ENCODE data around the gene RERE.

The RERE gene

DNA sequence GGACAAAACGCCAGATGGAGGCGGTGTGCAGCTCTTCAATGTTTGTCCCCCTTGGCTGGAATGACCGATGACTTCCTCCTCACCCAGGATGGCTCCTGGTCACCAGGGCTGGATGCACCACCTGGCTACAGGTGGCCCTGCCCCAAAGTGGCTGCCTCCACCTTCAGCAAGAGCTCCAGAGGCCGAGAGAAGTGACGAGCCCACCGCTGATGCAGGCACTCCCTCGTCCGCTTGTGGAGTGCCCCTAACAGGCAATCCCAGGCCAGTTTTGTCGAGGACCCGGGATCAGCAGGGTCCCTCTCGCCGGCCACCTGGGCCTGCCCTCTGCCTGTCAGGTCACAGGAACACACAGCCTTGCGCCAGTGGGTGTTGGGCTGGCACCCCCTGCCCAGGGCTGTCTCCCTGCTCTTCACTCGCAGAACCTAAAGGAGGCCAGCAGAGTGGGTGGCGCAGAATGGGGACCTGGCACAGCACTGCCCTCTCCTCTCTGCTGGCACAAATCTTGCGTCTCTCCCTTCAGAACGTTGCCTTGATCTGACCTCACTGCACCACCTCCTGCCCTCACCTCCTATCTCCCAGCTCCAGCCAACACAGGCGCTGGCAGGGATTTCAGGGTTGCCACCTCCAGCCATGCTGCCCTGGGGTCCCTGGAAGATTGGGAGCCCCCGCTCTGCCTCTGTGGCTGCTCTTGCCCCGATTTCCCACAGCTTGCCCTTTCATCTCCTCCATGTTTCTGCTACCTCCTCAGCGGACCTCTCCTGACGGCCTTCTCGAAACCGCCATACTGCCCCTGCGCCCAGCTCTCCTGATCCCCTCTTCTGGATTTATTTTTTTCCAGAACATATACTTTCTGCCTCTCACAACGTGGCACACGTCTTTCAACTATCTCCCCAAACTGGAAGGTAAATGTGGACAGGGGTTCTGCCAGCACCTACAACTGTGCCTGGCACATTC is 460.9 kb downstream of the RERE start:
- no peak overlapping the region for H3K18ac ChIP-seq (ENCODE audit: low read length)
- H3K14ac ChIP-seq (ENCODE audit: low read length) = no peak overlapping the region
- no peak overlapping the region for H2BK120ac ChIP-seq (ENCODE audit: low read depth, low read length)
- H2AK5ac ChIP-seq (ENCODE audit: low read depth, low read length) = no peak overlapping the region
- peaks cover 0 to 3% of the 10 kb centered on the region in 2 donors for H3K9me3 ChIP-seq (replicated peaks in 1 of 2; ENCODE audit: control insufficient read depth in 2 of 2, insufficient read depth in 1 of 2, low read depth in 1 of 2, low read length in 2 of 2)
- WGBS, 2 donors (ENCODE audit: extremely low coverage in 2 of 2, insufficient read length in 2 of 2, insufficient replicate concordance in 1 of 2) = no CpG with 5 or more reads among the region's 27 CpGs
- H3K9ac ChIP-seq (ENCODE audit: low read depth, low read length, poor library complexity) = no peak overlapping the region
- peaks cover 62 to 89% of the 10 kb centered on the region in 2 donors for H3K36me3 ChIP-seq (replicated peaks in 1 of 2; ENCODE audit: control insufficient read depth in 2 of 2, insufficient read depth in 2 of 2, low read length in 2 of 2)
- H2BK5ac ChIP-seq (ENCODE audit: low read length) = peak overlapping the region; percentile 10
- H2BK15ac ChIP-seq (ENCODE audit: low read length) = no peak overlapping the region
- no peak overlapping the region for H4K8ac ChIP-seq (ENCODE audit: low read depth, low read length)
- peak overlapping the region; percentile 41 for H2BK12ac ChIP-seq (ENCODE audit: low read length)
- H3K23ac ChIP-seq (ENCODE audit: low read depth, low read length, poor library complexity) = peak overlapping the region; percentile 31
- H3K79me1 ChIP-seq (ENCODE audit: low read depth, low read length) = peaks cover 35% of the 10 kb centered on the region
- no peak for DNase-seq (ENCODE audit: low spot score)
- H3K27ac ChIP-seq (replicated peaks; ENCODE audit: low read length) = no peak overlapping the region
- no peak overlapping the region for H3K4me3 ChIP-seq (ENCODE audit: low read length in 2 of 2)
- H3K27me3 ChIP-seq (ENCODE audit: control insufficient read depth in 3 of 3, insufficient read depth in 3 of 3, low read depth in 1 of 3, low read length in 3 of 3) = no peaks in the 10 kb centered on the region
- H3K4me1 ChIP-seq (ENCODE audit: control insufficient read depth in 2 of 2, insufficient read depth in 1 of 2, low read depth in 1 of 2, low read length in 2 of 2) = peaks cover 0 to under 1% of the 10 kb centered on the region in 2 donors
- H3K4me2 ChIP-seq (ENCODE audit: insufficient read depth, low read length, poor library complexity, severe bottlenecking) = no peak overlapping the region
- no peak overlapping the region for H3K4ac ChIP-seq (ENCODE audit: low read length)
- no peak overlapping the region for H2AFZ ChIP-seq (ENCODE audit: low read length)
- H4K91ac ChIP-seq (ENCODE audit: low read depth, low read length, poor library complexity) = no peak overlapping the region

DNA sequence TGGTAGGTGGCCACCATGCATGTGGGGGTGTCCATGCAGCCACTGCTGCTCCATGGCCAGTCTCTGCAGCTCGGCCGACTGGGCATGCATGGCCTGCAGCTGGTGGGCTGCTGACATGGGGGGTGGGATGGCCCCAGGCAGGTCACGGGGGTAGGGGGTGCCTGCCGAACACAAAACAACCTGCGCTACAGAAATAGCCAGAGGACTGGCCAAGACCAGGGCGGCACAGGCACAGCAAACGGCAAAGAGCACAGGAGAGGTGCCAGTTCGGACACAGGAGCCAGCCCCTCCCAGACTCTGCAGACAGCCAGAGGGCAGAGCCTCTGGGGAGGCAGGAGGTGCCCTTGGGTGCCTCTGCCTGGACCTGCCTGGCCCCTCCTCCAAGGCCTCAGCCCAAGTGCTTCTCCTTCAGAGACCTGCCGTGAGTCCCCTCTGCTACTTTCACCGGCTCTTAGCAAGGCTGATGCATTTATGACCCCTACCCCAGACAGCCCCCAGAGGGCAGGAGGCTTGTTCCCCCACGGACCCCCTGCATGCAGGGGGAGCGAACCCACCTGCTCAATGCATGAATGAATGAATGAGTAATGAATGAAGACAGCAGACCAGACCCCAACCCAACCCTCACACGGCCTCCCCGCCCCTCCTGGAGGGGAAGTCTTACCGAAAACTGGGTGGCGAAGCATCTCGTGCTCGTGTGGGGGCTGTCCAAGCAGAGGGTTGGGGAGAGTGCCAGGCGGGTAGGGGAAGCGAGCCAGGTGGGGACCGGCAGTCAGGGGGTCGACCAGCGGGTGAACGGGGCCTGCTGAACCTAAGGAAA is 461.8 kb downstream of the RERE start:
- Histone ChIP-seq H3K9me3 (replicated peaks in 1 of 2; ENCODE audit: control insufficient read depth in 2 of 2, insufficient read depth in 1 of 2, low read depth in 1 of 2, low read length in 2 of 2) (peaks cover 0 to 3% of the 10 kb centered on the region in 2 donors), H3K27me3 (ENCODE audit: control insufficient read depth in 3 of 3, insufficient read depth in 3 of 3, low read depth in 1 of 3, low read length in 3 of 3) (no peaks in the 10 kb centered on the region), H4K8ac (ENCODE audit: low read depth, low read length) (peak overlapping the region; percentile 17), H3K79me1 (ENCODE audit: low read depth, low read length) (peaks cover 28% of the 10 kb centered on the region), H2BK120ac (ENCODE audit: low read depth, low read length) (no peak overlapping the region), H2BK5ac (ENCODE audit: low read length) (peak overlapping the region; percentile 39), H3K4me1 (ENCODE audit: control insufficient read depth in 2 of 2, insufficient read depth in 1 of 2, low read depth in 1 of 2, low read length in 2 of 2) (peaks cover 0 to 2% of the 10 kb centered on the region in 2 donors), H3K4me3 (ENCODE audit: low read length in 2 of 2) (no peak overlapping the region), H2BK12ac (ENCODE audit: low read length) (peak overlapping the region; percentile 41), H3K23ac (ENCODE audit: low read depth, low read length, poor library complexity) (peak overlapping the region; percentile 31), H3K4ac (ENCODE audit: low read length) (no peak overlapping the region), H3K9ac (ENCODE audit: low read depth, low read length, poor library complexity) (no peak overlapping the region), H4K91ac (ENCODE audit: low read depth, low read length, poor library complexity) (no peak overlapping the region), H2BK15ac (ENCODE audit: low read length) (no peak overlapping the region), H3K18ac (ENCODE audit: low read length) (peak overlapping the region; percentile 28), H2AK5ac (ENCODE audit: low read depth, low read length) (no peak overlapping the region), H3K36me3 (replicated peaks in 1 of 2; ENCODE audit: control insufficient read depth in 2 of 2, insufficient read depth in 2 of 2, low read length in 2 of 2) (peaks cover 58 to 80% of the 10 kb centered on the region in 2 donors), H3K4me2 (ENCODE audit: insufficient read depth, low read length, poor library complexity, severe bottlenecking) (no peak overlapping the region), H3K27ac (replicated peaks; ENCODE audit: low read length) (no peak overlapping the region), H2AFZ (ENCODE audit: low read length) (no peak overlapping the region), H3K14ac (ENCODE audit: low read length) (no peak overlapping the region)
- DNase-seq (ENCODE audit: low spot score) = no peak
- no CpG with 5 or more reads among the region's 24 CpGs for WGBS, 2 donors (ENCODE audit: extremely low coverage in 2 of 2, insufficient read length in 2 of 2, insufficient replicate concordance in 1 of 2)

DNA sequence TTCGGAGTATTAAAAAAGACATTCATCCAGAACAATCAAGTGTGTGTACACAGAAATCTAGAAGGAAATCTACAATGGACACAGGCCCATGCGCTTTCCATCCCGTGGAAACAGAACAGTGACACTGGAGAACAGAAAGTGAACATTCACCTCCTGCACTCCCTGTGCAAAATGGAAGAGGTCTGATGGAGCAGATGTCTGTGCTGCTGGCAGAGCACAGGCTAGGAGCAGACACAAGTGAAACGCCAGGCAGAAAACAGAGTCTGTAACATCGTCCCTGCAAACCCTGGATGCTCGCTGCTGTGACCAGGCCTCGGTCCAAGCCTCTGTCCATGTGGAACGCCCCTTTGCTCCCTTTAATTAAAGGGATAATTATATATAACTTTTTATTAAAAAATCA is 463.4 kb downstream of the RERE start:
- Histone ChIP-seq H3K23ac (ENCODE audit: low read depth, low read length, poor library complexity) (peak overlapping the region; percentile 66), H3K9me3 (replicated peaks in 1 of 2; ENCODE audit: control insufficient read depth in 2 of 2, insufficient read depth in 1 of 2, low read depth in 1 of 2, low read length in 2 of 2) (peaks cover 0 to 3% of the 10 kb centered on the region in 2 donors), H3K9ac (ENCODE audit: low read depth, low read length, poor library complexity) (no peak overlapping the region), H3K4me1 (ENCODE audit: control insufficient read depth in 2 of 2, insufficient read depth in 1 of 2, low read depth in 1 of 2, low read length in 2 of 2) (peaks cover 0 to 2% of the 10 kb centered on the region in 2 donors), H3K27ac (replicated peaks; ENCODE audit: low read length) (no peak overlapping the region), H3K4me2 (ENCODE audit: insufficient read depth, low read length, poor library complexity, severe bottlenecking) (no peak overlapping the region), H2BK5ac (ENCODE audit: low read length) (no peak overlapping the region), H2BK15ac (ENCODE audit: low read length) (no peak overlapping the region), H2AFZ (ENCODE audit: low read length) (no peak overlapping the region), H3K18ac (ENCODE audit: low read length) (no peak overlapping the region), H3K4ac (ENCODE audit: low read length) (no peak overlapping the region), H2BK120ac (ENCODE audit: low read depth, low read length) (no peak overlapping the region), H4K8ac (ENCODE audit: low read depth, low read length) (no peak overlapping the region), H4K91ac (ENCODE audit: low read depth, low read length, poor library complexity) (no peak overlapping the region), H3K27me3 (ENCODE audit: control insufficient read depth in 3 of 3, insufficient read depth in 3 of 3, low read depth in 1 of 3, low read length in 3 of 3) (no peaks in the 10 kb centered on the region), H2BK12ac (ENCODE audit: low read length) (peak overlapping the region; percentile 14), H2AK5ac (ENCODE audit: low read depth, low read length) (no peak overlapping the region), H3K79me1 (ENCODE audit: low read depth, low read length) (peaks cover 26% of the 10 kb centered on the region), H3K4me3 (ENCODE audit: low read length in 2 of 2) (no peak overlapping the region), H3K14ac (ENCODE audit: low read length) (no peak overlapping the region), H3K36me3 (replicated peaks in 1 of 2; ENCODE audit: control insufficient read depth in 2 of 2, insufficient read depth in 2 of 2, low read length in 2 of 2) (peaks cover 51 to 70% of the 10 kb centered on the region in 2 donors)
- no peak for DNase-seq (ENCODE audit: low spot score)
- no CpG with 5 or more reads among the region's 8 CpGs for WGBS, 2 donors (ENCODE audit: extremely low coverage in 2 of 2, insufficient read length in 2 of 2, insufficient replicate concordance in 1 of 2)

All from neuronal stem cell (in vitro differentiated cells).